ENCODE data around the gene C20orf96. TPM values are rescaled to one million over a fixed set of nuclear protein-coding genes. Genes with fewer than 3 reads are reported as not detected.
A peak's percentile ranks its signal among the peaks of the same experiment; 100 is the strongest.

Gene C20orf96
- polyA plus RNA-seq, 3 donors = 0.28 to 9.3 (median 0.88) TPM

- H3K4me1 Mint-ChIP-seq = peaks cover 12% of the 10 kb centered on the region
- intact Hi-C loops (cut with micrococcal nuclease) = no loop called here
- peak overlapping the region; percentile 96 for H2AFZ ChIP-seq (ENCODE audit: insufficient read depth, low read depth, low read length, poor library complexity, severe bottlenecking)
- peak overlapping the region; percentile 81 for H3K4me2 ChIP-seq (replicated peaks; ENCODE audit: extremely low read depth, low read length, poor library complexity, severe bottlenecking)
- WGBS (ENCODE audit: insufficient coverage) = no CpG with 5 or more reads among the region's 2 CpGs
- H3K4me3 Mint-ChIP-seq = no peak overlapping the region
- H3K27ac Mint-ChIP-seq = no peak overlapping the region
- H3K79me2 ChIP-seq (ENCODE audit: insufficient read depth, low read length) = peaks cover 3% of the 10 kb centered on the region
- H3K36me3 ChIP-seq (replicated peaks in 1 of 2; ENCODE audit: control insufficient read depth in 1 of 2, insufficient read depth in 2 of 2, low read length in 2 of 2) = no peaks in the 10 kb centered on the region
- H3K36me3 Mint-ChIP-seq = no peaks in the 10 kb centered on the region
- peaks cover 23 to 24% of the 10 kb centered on the region in 2 donors for H3K4me1 ChIP-seq (ENCODE audit: control insufficient read depth in 1 of 2, insufficient read depth in 2 of 2, low read length in 2 of 2)
- peak overlapping the region; percentile 68 for H3K9ac ChIP-seq (ENCODE audit: insufficient read depth, low read length, poor library complexity, severe bottlenecking)
- no peaks in the 10 kb centered on the region for H4K20me1 ChIP-seq (ENCODE audit: insufficient read depth, low read length)
- no peak for DNase-seq
- TF ChIP-seq CTCF (IDR thresholded peaks at IDR 0.05) = no peak
- H3K27ac ChIP-seq (ENCODE audit: low read depth in 1 of 2, low read length in 2 of 2) = peak overlapping the region; percentile 70 to 74
- H3K9me3 ChIP-seq (replicated peaks in 1 of 2; ENCODE audit: control insufficient read depth in 1 of 2, insufficient read depth in 1 of 2, low read length in 2 of 2) = no peaks in the 10 kb centered on the region
- no peaks in the 10 kb centered on the region for H3K27me3 ChIP-seq (ENCODE audit: control insufficient read depth in 2 of 2, insufficient read depth in 2 of 2, low read length in 2 of 2)
- H3K27me3 Mint-ChIP-seq (ENCODE audit: low read depth in 3 of 3) = peaks cover 0 to 2% (median 0%) of the 10 kb centered on the region in 3 donors
- H3K4me3 ChIP-seq (replicated peaks in 1 of 3; ENCODE audit: low read depth in 2 of 3, low read length in 3 of 3) = peak overlapping the region; percentile 51 to 83 (median 77)
- H3K9me3 Mint-ChIP-seq = peaks cover 0 to 5% (median 0%) of the 10 kb centered on the region in 7 donors
These were observed 862 bp downstream of the C20orf96 start for GRCh38 chr20:289693-290083.

GRCh38 chr20:288956-289692 lies 1.4 kb downstream of the C20orf96 start:
- H3K36me3 Mint-ChIP-seq = no peaks in the 10 kb centered on the region
- H4K20me1 ChIP-seq (ENCODE audit: insufficient read depth, low read length) = no peaks in the 10 kb centered on the region
- H3K79me2 ChIP-seq (ENCODE audit: insufficient read depth, low read length) = peaks cover 3% of the 10 kb centered on the region
- H3K9ac ChIP-seq (ENCODE audit: insufficient read depth, low read length, poor library complexity, severe bottlenecking) = no peak overlapping the region
- no CpG with 5 or more reads among the region's 3 CpGs for WGBS (ENCODE audit: insufficient coverage)
- DNase-seq = no peak
- H3K36me3 ChIP-seq (replicated peaks in 1 of 2; ENCODE audit: control insufficient read depth in 1 of 2, insufficient read depth in 2 of 2, low read length in 2 of 2) = no peaks in the 10 kb centered on the region
- peaks cover 12% of the 10 kb centered on the region for H3K4me1 Mint-ChIP-seq
- peaks cover 23 to 24% of the 10 kb centered on the region in 2 donors for H3K4me1 ChIP-seq (ENCODE audit: control insufficient read depth in 1 of 2, insufficient read depth in 2 of 2, low read length in 2 of 2)
- H2AFZ ChIP-seq (ENCODE audit: insufficient read depth, low read depth, low read length, poor library complexity, severe bottlenecking) = no peak overlapping the region
- no peak overlapping the region for H3K4me3 Mint-ChIP-seq
- H3K4me3 ChIP-seq (replicated peaks in 1 of 3; ENCODE audit: low read depth in 2 of 3, low read length in 3 of 3) = peak overlapping the region in 1 of 3 experiments; percentile 83
- intact Hi-C loops (cut with micrococcal nuclease) = no loop called here
- no peak overlapping the region for H3K27ac Mint-ChIP-seq
- H3K27ac ChIP-seq (ENCODE audit: low read depth in 1 of 2, low read length in 2 of 2) = no peak overlapping the region
- TF ChIP-seq CTCF (IDR thresholded peaks at IDR 0.05) = no peak
- peaks cover 0 to 5% (median 0%) of the 10 kb centered on the region in 7 donors for H3K9me3 Mint-ChIP-seq
- peaks cover 0 to 2% (median 0%) of the 10 kb centered on the region in 3 donors for H3K27me3 Mint-ChIP-seq (ENCODE audit: low read depth in 3 of 3)
- no peaks in the 10 kb centered on the region for H3K9me3 ChIP-seq (replicated peaks in 1 of 2; ENCODE audit: control insufficient read depth in 1 of 2, insufficient read depth in 1 of 2, low read length in 2 of 2)
- H3K4me2 ChIP-seq (replicated peaks; ENCODE audit: extremely low read depth, low read length, poor library complexity, severe bottlenecking) = no peak overlapping the region
- no peaks in the 10 kb centered on the region for H3K27me3 ChIP-seq (ENCODE audit: control insufficient read depth in 2 of 2, insufficient read depth in 2 of 2, low read length in 2 of 2)
